Coronary artery (tissue), 2 donors: ENCODE results near the gene ZNF547.

Experiments
- DNase-seq: peaks from one replicate; pipeline ENCODE4 v3.0.0-alpha.2; 2017; ENCODE audit warnings: low spot score
- H3K27ac ChIP-seq, 2 donors: fragments of 200-600 bp; sonication (generic); one replicate each; pipeline ENCODE4 v1.5.1; 2016 to 2019
- H3K4me3 ChIP-seq: fragments of 200-600 bp; sonication (generic); 2 replicates; pipeline ENCODE4 v1.5.1; 2016; ENCODE audit warnings: mild to moderate bottlenecking, moderate library complexity
- TF ChIP-seq, protein P1 (sequence below): fragments of 200-600 bp; sonication (generic); IDR thresholded peaks from one replicate; pipeline ENCODE4 v1.5.1; 2019; ENCODE audit warnings: antibody characterized with exemption

The ZNF547 gene

DNA sequence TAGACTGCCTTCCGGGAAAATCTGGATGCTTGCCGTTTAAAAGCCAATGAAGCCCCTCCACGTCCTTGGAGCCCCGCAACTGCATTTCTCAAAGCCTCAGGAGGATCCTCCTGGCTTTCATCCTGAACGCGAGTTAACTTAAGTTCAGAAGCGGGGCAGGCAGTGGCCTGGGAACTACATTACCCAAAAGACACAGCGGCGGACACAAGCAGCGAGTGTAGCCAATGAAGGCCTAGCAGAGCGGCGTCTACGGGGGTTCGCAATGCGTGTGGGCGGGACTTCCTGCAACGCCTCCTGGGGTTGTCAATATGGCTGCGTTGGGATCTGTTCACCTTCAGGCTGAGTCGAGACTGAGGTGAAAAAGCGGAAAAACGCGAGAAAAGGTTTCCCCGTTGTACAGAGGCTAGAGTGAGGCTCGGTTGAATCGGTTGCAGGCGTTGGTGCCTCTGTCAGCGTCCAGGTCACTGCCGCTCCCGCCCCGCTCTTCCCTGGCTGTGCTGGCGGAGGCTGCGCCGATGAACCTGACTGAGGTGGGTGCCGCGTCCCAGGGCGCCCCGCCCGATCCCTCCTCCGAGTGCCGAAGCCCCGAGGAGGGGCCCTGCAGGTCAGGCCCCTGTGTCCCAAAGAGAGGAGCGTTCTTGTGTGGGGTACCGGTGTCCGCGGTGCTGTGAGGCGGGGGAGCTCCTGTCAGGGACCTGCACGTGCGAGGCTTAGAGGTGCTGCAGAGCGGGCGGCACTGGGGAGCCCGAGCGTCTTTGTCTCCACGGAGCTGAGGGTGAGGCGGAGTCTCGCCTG, 47.7 kb downstream of the ZNF547 start, which contains the start of gene ZNF17:
Gene ZNF17 (plus strand): TSS at position 285 of the 795 bp plus-strand sequence. CDS start 2,455 bp downstream, outside the sequence.
- TF ChIP-seq, protein P1, sequence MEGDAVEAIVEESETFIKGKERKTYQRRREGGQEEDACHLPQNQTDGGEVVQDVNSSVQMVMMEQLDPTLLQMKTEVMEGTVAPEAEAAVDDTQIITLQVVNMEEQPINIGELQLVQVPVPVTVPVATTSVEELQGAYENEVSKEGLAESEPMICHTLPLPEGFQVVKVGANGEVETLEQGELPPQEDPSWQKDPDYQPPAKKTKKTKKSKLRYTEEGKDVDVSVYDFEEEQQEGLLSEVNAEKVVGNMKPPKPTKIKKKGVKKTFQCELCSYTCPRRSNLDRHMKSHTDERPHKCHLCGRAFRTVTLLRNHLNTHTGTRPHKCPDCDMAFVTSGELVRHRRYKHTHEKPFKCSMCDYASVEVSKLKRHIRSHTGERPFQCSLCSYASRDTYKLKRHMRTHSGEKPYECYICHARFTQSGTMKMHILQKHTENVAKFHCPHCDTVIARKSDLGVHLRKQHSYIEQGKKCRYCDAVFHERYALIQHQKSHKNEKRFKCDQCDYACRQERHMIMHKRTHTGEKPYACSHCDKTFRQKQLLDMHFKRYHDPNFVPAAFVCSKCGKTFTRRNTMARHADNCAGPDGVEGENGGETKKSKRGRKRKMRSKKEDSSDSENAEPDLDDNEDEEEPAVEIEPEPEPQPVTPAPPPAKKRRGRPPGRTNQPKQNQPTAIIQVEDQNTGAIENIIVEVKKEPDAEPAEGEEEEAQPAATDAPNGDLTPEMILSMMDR = no peak
- peak within 1 kb of the TSS; percentile 55 to 65 for H3K27ac ChIP-seq

DNA sequence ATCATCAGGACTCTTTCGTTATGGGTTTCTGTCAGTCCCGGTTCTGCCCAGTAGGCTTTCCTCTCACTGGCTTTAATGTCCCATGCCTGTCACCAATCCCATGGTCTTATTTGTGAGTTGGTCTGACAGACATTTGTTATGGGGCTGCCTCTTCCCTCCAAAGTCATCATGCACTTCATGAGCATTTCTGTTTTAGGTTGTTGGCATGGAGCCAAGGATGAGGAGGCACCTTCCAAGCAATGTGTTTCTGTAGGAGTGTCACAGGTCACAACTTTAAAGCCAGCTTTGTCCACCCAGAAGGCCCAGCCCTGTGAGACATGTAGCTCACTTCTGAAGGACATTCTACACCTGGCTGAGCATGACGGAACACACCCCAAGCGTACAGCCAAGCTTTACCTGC, 56.1 kb downstream of the ZNF547 start:
- no peak for DNase-seq
- Histone ChIP-seq H3K27ac (no peak overlapping the region), H3K4me3 (no peak overlapping the region)
- TF ChIP-seq, protein P1 = no peak

More for the DNA sequence above, 47.7 kb downstream of the ZNF547 start, which contains the start of gene ZNF17:
- peak; percentile 93 for DNase-seq
- peak within 1 kb of the TSS; percentile 86 for H3K4me3 ChIP-seq

DNA sequence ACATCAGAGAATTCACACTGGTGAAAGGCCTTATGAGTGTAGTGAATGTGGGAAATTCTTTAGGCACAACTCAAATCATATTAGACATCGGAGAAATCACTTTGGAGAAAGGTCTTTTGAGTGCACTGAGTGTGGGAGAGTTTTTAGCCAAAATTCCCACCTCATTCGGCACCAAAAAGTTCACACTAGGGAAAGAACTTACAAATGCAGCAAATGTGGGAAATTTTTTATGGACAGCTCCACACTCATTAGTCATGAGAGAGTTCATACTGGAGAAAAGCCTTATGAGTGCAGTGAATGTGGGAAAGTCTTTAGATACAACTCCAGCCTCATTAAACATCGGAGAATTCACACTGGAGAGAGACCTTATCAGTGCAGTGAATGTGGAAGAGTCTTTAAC, 57.7 kb downstream of the ZNF547 start:
- no peak for DNase-seq
- TF ChIP-seq, protein P1 = no peak
- H3K4me3 ChIP-seq = no peak overlapping the region

More for the DNA sequence above, 57.7 kb downstream of the ZNF547 start:
- H3K27ac ChIP-seq = no peak overlapping the region
